Osteocyte (in vitro differentiated cells): ENCODE measurements around the gene SHROOM3. TPM values are rescaled to one million over a fixed set of nuclear protein-coding genes. Genes with fewer than 3 reads are reported as not detected.

Source experiments
- DNase-seq: peaks from one replicate; pipeline ENCODE4 v3.0.0; 2021; ENCODE audit warnings: mixed read lengths; ENCODE audit not compliant: unreplicated experiment; ENCODE audit errors: extremely low spot score
- H3K27ac Mint-ChIP-seq: one replicate; pipeline ENCODE4 v1.8.0; 2021; ENCODE audit warnings: mild to moderate bottlenecking, mixed read lengths; ENCODE audit not compliant: unreplicated experiment
- H3K27me3 Mint-ChIP-seq: one replicate; pipeline ENCODE4 v1.8.0; 2021; ENCODE audit warnings: mixed read lengths; ENCODE audit not compliant: unreplicated experiment
- H3K36me3 Mint-ChIP-seq: one replicate; pipeline ENCODE4 v1.8.0; 2021; ENCODE audit warnings: mixed read lengths; ENCODE audit not compliant: unreplicated experiment
- H3K4me1 Mint-ChIP-seq: one replicate; pipeline ENCODE4 v1.8.0; 2021; ENCODE audit warnings: mixed read lengths; ENCODE audit not compliant: unreplicated experiment
- H3K4me3 Mint-ChIP-seq: one replicate; pipeline ENCODE4 v1.8.0; 2021; ENCODE audit warnings: mild to moderate bottlenecking, moderate library complexity, mixed read lengths; ENCODE audit not compliant: unreplicated experiment
- H3K9me3 Mint-ChIP-seq: one replicate; pipeline ENCODE4 v1.8.0; 2021; ENCODE audit warnings: mixed read lengths; ENCODE audit not compliant: unreplicated experiment
- total RNA-seq: library from RNA; stranded (reverse); gene quantifications from 2 replicates; pipeline ENCODE4 v1.2.1, GENCODE V29; 2021
- TF ChIP-seq, protein P1 (sequence below): fragments of 200-600 bp; sonication (generic); IDR thresholded peaks from 2 replicates; pipeline ENCODE4 v1.5.0; 2021; ENCODE audit warnings: antibody characterized with exemption, mild to moderate bottlenecking, moderate library complexity

The SHROOM3 gene
- total RNA-seq, 1 donor from 2014 or later, result 4.8 TPM

- TF ChIP-seq, protein P1, sequence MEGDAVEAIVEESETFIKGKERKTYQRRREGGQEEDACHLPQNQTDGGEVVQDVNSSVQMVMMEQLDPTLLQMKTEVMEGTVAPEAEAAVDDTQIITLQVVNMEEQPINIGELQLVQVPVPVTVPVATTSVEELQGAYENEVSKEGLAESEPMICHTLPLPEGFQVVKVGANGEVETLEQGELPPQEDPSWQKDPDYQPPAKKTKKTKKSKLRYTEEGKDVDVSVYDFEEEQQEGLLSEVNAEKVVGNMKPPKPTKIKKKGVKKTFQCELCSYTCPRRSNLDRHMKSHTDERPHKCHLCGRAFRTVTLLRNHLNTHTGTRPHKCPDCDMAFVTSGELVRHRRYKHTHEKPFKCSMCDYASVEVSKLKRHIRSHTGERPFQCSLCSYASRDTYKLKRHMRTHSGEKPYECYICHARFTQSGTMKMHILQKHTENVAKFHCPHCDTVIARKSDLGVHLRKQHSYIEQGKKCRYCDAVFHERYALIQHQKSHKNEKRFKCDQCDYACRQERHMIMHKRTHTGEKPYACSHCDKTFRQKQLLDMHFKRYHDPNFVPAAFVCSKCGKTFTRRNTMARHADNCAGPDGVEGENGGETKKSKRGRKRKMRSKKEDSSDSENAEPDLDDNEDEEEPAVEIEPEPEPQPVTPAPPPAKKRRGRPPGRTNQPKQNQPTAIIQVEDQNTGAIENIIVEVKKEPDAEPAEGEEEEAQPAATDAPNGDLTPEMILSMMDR, result no peak
- H3K36me3 Mint-ChIP-seq, result no peaks in the 10 kb centered on the region
- H3K27ac Mint-ChIP-seq, result no peak overlapping the region
- H3K9me3 Mint-ChIP-seq, result peaks cover 1% of the 10 kb centered on the region
- no peak for DNase-seq
- no peaks in the 10 kb centered on the region for H3K4me1 Mint-ChIP-seq
- no peak overlapping the region for H3K4me3 Mint-ChIP-seq
- H3K27me3 Mint-ChIP-seq, result no peaks in the 10 kb centered on the region
Observed at GRCh38 chr4:76644831-76645485, 209.9 kb downstream of the SHROOM3 start.

DNA sequence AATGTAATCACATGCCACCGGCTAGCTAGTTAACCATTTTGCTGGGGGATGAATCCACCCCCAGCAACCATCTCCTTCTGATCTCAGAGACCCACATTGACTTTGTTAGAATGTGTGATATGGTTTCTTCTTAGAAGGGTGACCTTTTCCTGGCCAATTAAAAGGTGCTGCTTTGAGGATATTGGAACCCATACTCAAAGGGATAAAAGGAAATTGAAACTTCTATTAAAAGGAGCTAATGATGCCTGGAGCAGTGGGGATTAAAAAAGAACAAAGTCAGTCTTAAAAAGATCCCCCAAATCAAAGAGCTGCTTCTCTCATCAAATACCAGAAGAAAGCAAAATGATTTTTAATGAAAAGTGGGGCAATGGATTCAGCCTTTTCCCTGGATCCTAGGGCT, 214.1 kb downstream of the SHROOM3 start:
- Mint-ChIP-seq H3K4me3 (no peak overlapping the region), H3K36me3 (no peaks in the 10 kb centered on the region), H3K9me3 (peaks cover 3% of the 10 kb centered on the region), H3K27me3 (no peaks in the 10 kb centered on the region), H3K27ac (no peak overlapping the region), H3K4me1 (no peaks in the 10 kb centered on the region)
- no peak for DNase-seq
- TF ChIP-seq, protein P1, result no peak

- Mint-ChIP-seq H3K27me3 (no peaks in the 10 kb centered on the region), H3K36me3 (no peaks in the 10 kb centered on the region), H3K4me3 (no peak overlapping the region), H3K27ac (no peak overlapping the region), H3K9me3 (peaks cover 3% of the 10 kb centered on the region), H3K4me1 (peaks cover 16% of the 10 kb centered on the region)
- DNase-seq, result no peak
- TF ChIP-seq, protein P1, result no peak
Observed at GRCh38 chr4:76651616-76652015, 216.6 kb downstream of the SHROOM3 start.

GRCh38 chr4:76652389-76652788, 217.4 kb downstream of the SHROOM3 start:
- H3K36me3 Mint-ChIP-seq, result no peaks in the 10 kb centered on the region
- H3K9me3 Mint-ChIP-seq, result peaks cover 3% of the 10 kb centered on the region
- peaks cover 18% of the 10 kb centered on the region for H3K4me1 Mint-ChIP-seq
- H3K4me3 Mint-ChIP-seq, result no peak overlapping the region
- DNase-seq, result no peak
- TF ChIP-seq, protein P1, result no peak
- no peak overlapping the region for H3K27ac Mint-ChIP-seq
- no peaks in the 10 kb centered on the region for H3K27me3 Mint-ChIP-seq

DNA sequence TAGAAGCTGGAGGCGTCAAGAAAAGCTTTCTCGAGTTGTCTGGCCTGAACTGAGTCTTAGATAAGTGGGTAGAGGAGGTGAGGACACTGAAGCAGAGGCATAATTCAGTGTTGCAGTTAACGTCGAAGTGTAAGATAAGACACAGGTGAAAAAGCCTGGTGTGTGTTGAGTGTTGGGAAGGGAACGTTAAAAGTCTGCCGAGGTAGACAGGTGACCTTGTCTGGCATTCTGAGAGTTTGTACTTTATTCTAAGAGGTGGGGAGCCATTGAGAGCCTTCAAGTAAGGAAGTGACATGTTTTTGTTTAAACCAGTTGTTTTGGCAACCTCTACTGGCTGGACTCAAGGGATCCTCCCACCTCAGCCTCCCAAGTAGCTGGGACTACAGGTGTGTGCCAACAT, 219.1 kb downstream of the SHROOM3 start:
- Mint-ChIP-seq H3K9me3 (peaks cover 3% of the 10 kb centered on the region), H3K4me1 (peaks cover 35% of the 10 kb centered on the region), H3K27ac (no peak overlapping the region), H3K27me3 (no peaks in the 10 kb centered on the region), H3K36me3 (no peaks in the 10 kb centered on the region), H3K4me3 (no peak overlapping the region)
- TF ChIP-seq, protein P1, result no peak
- DNase-seq, result no peak
